GM21619 (cell line): ENCODE measurements around the gene MTNR1B.

Experiments
- ATAC-seq: cut with Tn5 transposase; IDR thresholded peaks from one replicate; pipeline ENCODE4 v1.9.1; 2021; ENCODE audit not compliant: unreplicated experiment

MTNR1B gene

GRCh38 chr11:92969634-92970347 is at the start of gene MTNR1B:
Gene MTNR1B (plus strand): TSS chr11:92969651. CDS start chr11:92969726, 75 bp downstream.
- ATAC-seq: no peak

GRCh38 chr11:92920331-92920730 is 49.1 kb upstream of the MTNR1B start:
- no peak for ATAC-seq

GRCh38 chr11:92922731-92923130 is 46.7 kb upstream of the MTNR1B start:
- ATAC-seq: no peak

- no peak for ATAC-seq
Observed at GRCh38 chr11:92929246-92929645, 40.2 kb upstream of the MTNR1B start.

GRCh38 chr11:92929653-92930052 is 39.8 kb upstream of the MTNR1B start:
- no peak for ATAC-seq

- no peak for ATAC-seq
Observed at GRCh38 chr11:92931746-92932422, 37.6 kb upstream of the MTNR1B start.

- ATAC-seq: no peak
Observed at GRCh38 chr11:92939305-92939704, 30.1 kb upstream of the MTNR1B start.

GRCh38 chr11:92941676-92942571 is 27.5 kb upstream of the MTNR1B start:
- ATAC-seq: peak; percentile 78

- ATAC-seq: no peak
Observed at GRCh38 chr11:92946707-92947106, 22.7 kb upstream of the MTNR1B start.

- no peak for ATAC-seq
Observed at GRCh38 chr11:92948116-92948515, 21.3 kb upstream of the MTNR1B start.

- ATAC-seq: no peak
Observed at GRCh38 chr11:92954003-92954402, 15.4 kb upstream of the MTNR1B start.

GRCh38 chr11:92955860-92956259 is 13.6 kb upstream of the MTNR1B start:
- no peak for ATAC-seq

- ATAC-seq: no peak
Observed at GRCh38 chr11:92960886-92961285, 8.6 kb upstream of the MTNR1B start.

GRCh38 chr11:92962446-92962845 is 7.0 kb upstream of the MTNR1B start:
- no peak for ATAC-seq

- ATAC-seq: no peak
Observed at GRCh38 chr11:92964471-92964870, 5.0 kb upstream of the MTNR1B start.

GRCh38 chr11:92965196-92965595 is 4.3 kb upstream of the MTNR1B start:
- ATAC-seq: no peak

GRCh38 chr11:92967178-92967577 is 2.3 kb upstream of the MTNR1B start:
- no peak for ATAC-seq

- no peak for ATAC-seq
Observed at GRCh38 chr11:92967867-92968266, 1.6 kb upstream of the MTNR1B start.

GRCh38 chr11:92969293-92969633 is 188 bp upstream of the MTNR1B start:
- ATAC-seq: no peak

GRCh38 chr11:92972248-92972647 is 2.8 kb downstream of the MTNR1B start:
- ATAC-seq: no peak

GRCh38 chr11:92975285-92975684 is 5.8 kb downstream of the MTNR1B start:
- no peak for ATAC-seq

GRCh38 chr11:92976681-92977080 is 7.2 kb downstream of the MTNR1B start:
- no peak for ATAC-seq
